Activated CD4-positive, alpha-beta T cell treated with anti-CD3 and anti-CD28 coated beads for 36 hours (primary cell): Measurements from ENCODE around the gene LY6G5C. TPM values are rescaled to one million over a fixed set of nuclear protein-coding genes. Genes with fewer than 3 reads are reported as not detected.

ENCODE experiments used
- ATAC-seq: fragments of 200-7000 bp; cut with Tn5 transposase; one replicate; pipeline ENCODE4 v1.10.0; 2021; ENCODE audit warnings: mild to moderate bottlenecking, moderate library complexity
- CTCF ChIA-PET: fragments of 350-600 bp; sonication (Branson Sonifier 250); formaldehyde crosslinking; loops from one replicate; lab custom pipeline; 2021; ENCODE audit warnings: antibody characterized with exemption; lab: Charles Lee
- POLR2A ChIA-PET: fragments of 350-600 bp; sonication (Branson Sonifier 250); formaldehyde crosslinking; loops from one replicate; lab custom pipeline; 2021; ENCODE audit warnings: antibody characterized with exemption, inconsistent platforms; lab: Charles Lee
- DNase-seq: peaks from one replicate; pipeline ENCODE4 v3.0.0-alpha.2; 2020
- H3K27ac Mint-ChIP-seq: one replicate; pipeline ENCODE4 v1.8.0; 2021; ENCODE audit warnings: mixed read lengths
- H3K27me3 Mint-ChIP-seq: one replicate; pipeline ENCODE4 v1.8.0; 2021; ENCODE audit warnings: mixed read lengths
- H3K36me3 Mint-ChIP-seq: one replicate; pipeline ENCODE4 v1.8.0; 2021; ENCODE audit warnings: low read depth, mixed read lengths
- H3K4me1 Mint-ChIP-seq: one replicate; pipeline ENCODE4 v1.8.0; 2021; ENCODE audit warnings: mixed read lengths
- H3K4me3 Mint-ChIP-seq: one replicate; pipeline ENCODE4 v1.8.0; 2021; ENCODE audit warnings: mild to moderate bottlenecking, moderate library complexity, mixed read lengths
- H3K9me3 Mint-ChIP-seq: one replicate; pipeline ENCODE4 v1.8.0; 2021; ENCODE audit warnings: low read depth, mixed read lengths
- intact Hi-C, 2 experiments: fragments of 100-400 bp; cut with DNase I in 1 of 2; cut with micrococcal nuclease in 1 of 2; formaldehyde crosslinking; loops; one replicate each; pipeline versions ENCODE4 v1.14.2 to v1.15.1; 2022 to 2024; cut with DNase I, micrococcal nuclease
- total RNA-seq, 2 experiments: library from RNA; stranded (reverse); gene quantifications; one replicate each; pipeline ENCODE4 v1.2.3, GENCODE V29; 2021

Gene LY6G5C
- total RNA-seq, 2 experiments from 2014 or later = 1.2 to 1.5 TPM

GRCh38 chr6:31640612-31641011 is 40.3 kb downstream of the LY6G5C start:
- POLR2A ChIA-PET = interaction anchor here (3.6 kb wide), 1 partner anchor 13 kb away, joined by 29 read pairs; no protein-coding TSS in a partner anchor
- Mint-ChIP-seq H3K27ac (peak overlapping the region; percentile 86), H3K36me3 (peaks cover 52% of the 10 kb centered on the region), H3K4me1 (peaks cover 7% of the 10 kb centered on the region), H3K4me3 (no peak overlapping the region), H3K27me3 (no peaks in the 10 kb centered on the region), H3K9me3 (no peaks in the 10 kb centered on the region)
- CTCF ChIA-PET = interaction anchor here (0.5 to 0.7 kb wide), 2 partner anchors 11 to 606 kb away, joined by 3 read pairs; no protein-coding TSS in a partner anchor
- no peak for DNase-seq
- no peak for ATAC-seq
- intact Hi-C loops = no loop called here

- H3K36me3 Mint-ChIP-seq = peaks cover 52% of the 10 kb centered on the region
- intact Hi-C loops = no loop called here
- peak overlapping the region; percentile 86 for H3K27ac Mint-ChIP-seq
- ATAC-seq (peak; percentile 46), DNase-seq (peak; percentile 61)
- ChIA-PET CTCF (interaction anchor here (0.6 to 2.8 kb wide), 6 partner anchors 11 to 1722 kb away, joined by 3 to 8 read pairs (median 3); no protein-coding TSS in a partner anchor), POLR2A (interaction anchor here (1.3 to 3.6 kb wide), 3 partner anchors 11 to 98 kb away, joined by 4 to 29 read pairs (median 11); partner anchors contain the start of gene DDX39B)
- H3K4me1 Mint-ChIP-seq = peaks cover 7% of the 10 kb centered on the region
- H3K4me3 Mint-ChIP-seq = no peak overlapping the region
- H3K9me3 Mint-ChIP-seq = no peaks in the 10 kb centered on the region
- H3K27me3 Mint-ChIP-seq = no peaks in the 10 kb centered on the region
Measured at GRCh38 chr6:31639449-31639861, 41.4 kb downstream of the LY6G5C start.

- CTCF ChIA-PET = interaction anchor here (0.6 to 2.8 kb wide), 7 partner anchors 13 to 1723 kb away, joined by 3 to 8 read pairs (median 3); no protein-coding TSS in a partner anchor
- Mint-ChIP-seq H3K4me3 (no peak overlapping the region), H3K9me3 (no peaks in the 10 kb centered on the region), H3K4me1 (peaks cover 7% of the 10 kb centered on the region), H3K27ac (peak overlapping the region; percentile 86), H3K36me3 (peaks cover 51% of the 10 kb centered on the region), H3K27me3 (no peaks in the 10 kb centered on the region)
- intact Hi-C loops = no loop called here
- POLR2A ChIA-PET = interaction anchor here (1.3 to 3.6 kb wide), 3 partner anchors 11 to 97 kb away, joined by 4 to 29 read pairs (median 11); partner anchors contain the start of gene DDX39B
- DNase-seq (no peak), ATAC-seq (peak; percentile 9)
Measured at GRCh38 chr6:31639043-31639442, 41.8 kb downstream of the LY6G5C start.

- Mint-ChIP-seq H3K9me3 (no peaks in the 10 kb centered on the region), H3K27me3 (no peaks in the 10 kb centered on the region), H3K4me3 (no peak overlapping the region), H3K27ac (peak overlapping the region; percentile 61), H3K36me3 (peaks cover 68% of the 10 kb centered on the region), H3K4me1 (peaks cover 7% of the 10 kb centered on the region)
- ChIA-PET POLR2A (interaction anchor here (0.6 to 3.6 kb wide), 4 partner anchors 9 to 101 kb away, joined by 3 to 29 read pairs (median 8); no protein-coding TSS in a partner anchor), CTCF (no interaction called here)
- intact Hi-C loops = no loop called here
- no peak for DNase-seq
- ATAC-seq = no peak
Measured at GRCh38 chr6:31636698-31637596, 43.9 kb downstream of the LY6G5C start.

GRCh38 chr6:31634969-31635575 is 45.8 kb downstream of the LY6G5C start:
- DNase-seq (no peak), ATAC-seq (no peak)
- Mint-ChIP-seq H3K27ac (peak overlapping the region; percentile 17), H3K4me1 (peaks cover 7% of the 10 kb centered on the region), H3K4me3 (no peak overlapping the region), H3K36me3 (peaks cover 74% of the 10 kb centered on the region), H3K27me3 (no peaks in the 10 kb centered on the region), H3K9me3 (no peaks in the 10 kb centered on the region)
- ChIA-PET CTCF (no interaction called here), POLR2A (interaction anchor here (0.7 to 1.5 kb wide), 5 partner anchors 8 to 12 kb away, joined by 3 to 7 read pairs (median 3); no protein-coding TSS in a partner anchor)
- intact Hi-C loops = no loop called here

- Mint-ChIP-seq H3K36me3 (peaks cover 78% of the 10 kb centered on the region), H3K27me3 (no peaks in the 10 kb centered on the region), H3K4me3 (no peak overlapping the region), H3K9me3 (no peaks in the 10 kb centered on the region), H3K27ac (peak overlapping the region; percentile 56), H3K4me1 (no peaks in the 10 kb centered on the region)
- ChIA-PET CTCF (interaction anchor here (0.8 kb wide), 1 partner anchor 242 kb away, joined by 3 read pairs; no protein-coding TSS in a partner anchor), POLR2A (interaction anchor here (1.4 to 1.5 kb wide), 2 partner anchors 8 to 11 kb away, joined by 3 to 7 read pairs; no protein-coding TSS in a partner anchor)
- intact Hi-C loops = no loop called here
- ATAC-seq = no peak
- no peak for DNase-seq
Measured at GRCh38 chr6:31634131-31634530, 46.7 kb downstream of the LY6G5C start.

- peaks cover 77% of the 10 kb centered on the region for H3K36me3 Mint-ChIP-seq
- DNase-seq = no peak
Measured at GRCh38 chr6:31633447-31633846, 47.4 kb downstream of the LY6G5C start.

GRCh38 chr6:31632279-31632946 is 48.5 kb downstream of the LY6G5C start:
- intact Hi-C loops = no loop called here
- H3K9me3 Mint-ChIP-seq = no peaks in the 10 kb centered on the region
- ChIA-PET CTCF (interaction anchor here (0.6 kb wide), 1 partner anchor 116 kb away, joined by 4 read pairs; no protein-coding TSS in a partner anchor), POLR2A (no interaction called here)
- no peak overlapping the region for H3K27ac Mint-ChIP-seq
- no peaks in the 10 kb centered on the region for H3K4me1 Mint-ChIP-seq
- no peaks in the 10 kb centered on the region for H3K27me3 Mint-ChIP-seq
- ATAC-seq (no peak), DNase-seq (no peak)
- no peak overlapping the region for H3K4me3 Mint-ChIP-seq
- H3K36me3 Mint-ChIP-seq = peaks cover 81% of the 10 kb centered on the region

More at GRCh38 chr6:31633447-31633846, 47.4 kb downstream of the LY6G5C start:
- Mint-ChIP-seq H3K9me3 (no peaks in the 10 kb centered on the region), H3K27ac (no peak overlapping the region), H3K27me3 (no peaks in the 10 kb centered on the region), H3K4me1 (no peaks in the 10 kb centered on the region), H3K4me3 (no peak overlapping the region)
- POLR2A ChIA-PET = interaction anchor here (1.4 to 1.5 kb wide), 2 partner anchors 8 to 11 kb away, joined by 3 to 7 read pairs; no protein-coding TSS in a partner anchor
- CTCF ChIA-PET = no interaction called here
- intact Hi-C loops = no loop called here
- no peak for ATAC-seq

- Mint-ChIP-seq H3K4me1 (no peaks in the 10 kb centered on the region), H3K27ac (no peak overlapping the region), H3K4me3 (no peak overlapping the region), H3K27me3 (no peaks in the 10 kb centered on the region), H3K9me3 (no peaks in the 10 kb centered on the region), H3K36me3 (peaks cover 81% of the 10 kb centered on the region)
- POLR2A ChIA-PET = no interaction called here
- CTCF ChIA-PET = no interaction called here
- ATAC-seq = no peak
- no peak for DNase-seq
- intact Hi-C loops = no loop called here
Measured at GRCh38 chr6:31631681-31632278, 49.1 kb downstream of the LY6G5C start.

- intact Hi-C loops = no loop called here
- no peak overlapping the region for H3K4me3 Mint-ChIP-seq
- no peak for ATAC-seq
- H3K36me3 Mint-ChIP-seq = peaks cover 81% of the 10 kb centered on the region
- DNase-seq = no peak
- POLR2A ChIA-PET = no interaction called here
- H3K9me3 Mint-ChIP-seq = no peaks in the 10 kb centered on the region
- no peak overlapping the region for H3K27ac Mint-ChIP-seq
- CTCF ChIA-PET = no interaction called here
- H3K4me1 Mint-ChIP-seq = no peaks in the 10 kb centered on the region
- no peaks in the 10 kb centered on the region for H3K27me3 Mint-ChIP-seq
Measured at GRCh38 chr6:31631209-31631608, 49.7 kb downstream of the LY6G5C start.
